Measurements from ENCODE around the gene ARSA.
A peak's percentile ranks its signal among the peaks of the same experiment; 100 is the strongest.
"Not testable (repeated sequence)": the region's sequence is repeated elsewhere in the genome, so short reads cannot be mapped to it uniquely, and the experiment has no call there.

The ARSA gene

DNA sequence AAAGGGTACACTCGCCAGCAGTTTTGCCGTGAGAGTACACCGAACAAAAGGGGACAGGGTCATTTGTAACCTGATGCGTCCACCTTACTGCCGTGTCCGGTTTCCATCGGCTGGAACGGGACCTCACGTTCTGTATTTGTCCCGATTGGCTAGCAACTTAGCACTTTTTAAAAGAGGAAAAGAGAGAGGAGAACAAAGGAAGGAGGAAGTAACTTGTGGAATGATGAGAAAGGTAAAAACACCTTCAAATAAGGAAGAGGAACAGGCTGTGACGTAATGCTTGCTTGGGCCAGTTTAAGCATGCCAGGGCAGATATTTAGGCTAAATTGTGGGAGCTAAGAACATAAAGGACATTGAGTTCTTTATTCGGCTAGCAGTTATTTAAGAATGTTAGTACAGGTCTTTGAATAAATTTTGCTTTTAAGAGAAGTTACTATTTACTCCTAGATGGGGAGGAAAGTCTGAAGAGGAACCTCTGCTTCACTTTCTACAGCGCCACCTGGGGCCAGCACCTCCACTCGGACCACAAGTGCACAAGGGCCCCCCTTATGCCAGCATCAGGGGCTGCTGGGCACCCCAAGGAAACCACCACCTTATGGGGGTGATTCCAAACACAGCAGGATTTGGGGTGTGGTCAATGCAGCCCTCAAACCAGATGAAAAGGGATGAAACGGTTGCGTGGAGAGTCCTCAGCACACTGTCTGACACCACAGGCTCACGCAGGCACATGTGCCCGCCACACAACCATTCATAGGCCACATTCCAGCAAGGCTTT lies 5.8 kb downstream of the ARSA start:
- Mint-ChIP-seq H3K9me3 (no peaks in the 10 kb centered on the region), H3K4me3 (peak overlapping the region; percentile 92), H3K36me3 (peaks cover 2% of the 10 kb centered on the region), H3K27me3 (no peaks in the 10 kb centered on the region), H3K27ac (peak overlapping the region; percentile 98), H3K4me1 (peaks cover 24% of the 10 kb centered on the region)
- ATAC-seq (ENCODE audit: low read depth) = no peak
- peak in 1 of 2 donors; percentile 32 for DNase-seq (ENCODE audit: low spot score in 2 of 2)

DNA sequence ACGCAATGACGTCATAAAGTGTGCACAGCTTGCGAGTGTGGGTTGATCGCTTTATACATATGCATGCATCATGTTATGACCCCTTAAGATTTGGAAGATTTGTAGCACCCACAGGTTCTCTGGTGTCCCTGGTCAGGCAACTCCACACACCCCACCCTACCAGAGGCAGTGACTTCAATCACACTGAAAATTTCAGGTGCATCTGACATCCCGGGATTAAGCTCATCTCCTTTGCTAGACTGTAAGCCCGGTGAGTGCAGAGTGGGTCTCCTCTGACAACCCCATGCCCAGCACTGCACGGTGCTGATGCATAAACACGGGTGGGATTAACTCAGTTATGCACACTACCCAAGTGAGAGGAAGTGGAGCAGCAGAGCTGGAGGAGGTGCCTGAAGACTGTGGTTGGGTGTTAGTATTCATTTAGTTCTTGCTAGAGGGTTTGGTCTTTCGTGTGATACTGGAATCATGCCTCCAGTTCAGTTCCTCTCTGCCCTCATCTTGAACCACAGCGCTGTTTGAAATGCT lies 6.5 kb downstream of the ARSA start:
- DNase-seq (ENCODE audit: low spot score in 2 of 2) (peak; percentile 41 to 51), ATAC-seq (ENCODE audit: low read depth) (peak; percentile 42)
- Mint-ChIP-seq H3K27ac (peak overlapping the region; percentile 98), H3K27me3 (no peaks in the 10 kb centered on the region), H3K4me3 (peak overlapping the region; percentile 92), H3K9me3 (no peaks in the 10 kb centered on the region), H3K4me1 (peaks cover 20% of the 10 kb centered on the region), H3K36me3 (no peaks in the 10 kb centered on the region)

DNA sequence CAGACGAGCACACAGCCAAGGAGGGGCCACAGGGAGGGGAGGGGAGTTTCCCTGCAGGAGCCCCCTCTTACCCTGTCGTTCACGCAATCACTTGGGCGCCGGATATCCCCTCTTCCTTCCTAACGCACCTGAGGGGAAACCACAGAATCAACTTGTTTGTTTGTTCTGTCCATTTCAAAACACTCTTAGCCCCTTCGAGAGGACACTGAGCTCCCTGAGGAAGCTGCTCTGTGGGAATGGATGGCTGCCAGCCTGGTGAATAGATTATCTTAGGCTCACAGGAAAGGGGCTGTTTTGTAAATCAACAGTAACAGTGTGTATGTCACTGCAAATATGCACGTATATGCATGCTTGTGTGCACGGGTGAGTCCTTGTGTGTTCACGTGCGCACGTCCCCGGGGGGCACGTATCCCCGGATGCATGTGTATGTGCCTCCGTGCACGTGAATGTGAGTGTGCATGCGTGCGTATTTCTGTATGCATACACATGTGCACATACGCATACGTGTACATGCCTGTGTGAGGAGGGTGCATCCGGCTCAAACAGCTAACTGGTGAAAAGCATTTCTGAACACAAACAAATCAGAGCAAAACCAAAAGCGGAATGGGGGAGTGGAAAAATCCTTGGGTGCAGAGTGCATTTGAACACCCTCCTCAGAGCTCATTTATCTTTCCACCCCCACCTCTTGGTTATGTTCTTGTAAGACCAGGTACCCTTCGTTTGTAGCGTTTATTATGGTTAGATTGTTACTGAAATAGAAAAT lies 7.2 kb downstream of the ARSA start:
- no peaks in the 10 kb centered on the region for H3K27me3 Mint-ChIP-seq
- H3K27ac Mint-ChIP-seq = peak overlapping the region; percentile 98
- DNase-seq (ENCODE audit: low spot score in 2 of 2) (peak; percentile 71 to 87), ATAC-seq (ENCODE audit: low read depth) (peak; percentile 69)
- peaks cover 20% of the 10 kb centered on the region for H3K4me1 Mint-ChIP-seq
- H3K4me3 Mint-ChIP-seq = peak overlapping the region; percentile 92
- H3K36me3 Mint-ChIP-seq = no peaks in the 10 kb centered on the region
- H3K9me3 Mint-ChIP-seq = no peaks in the 10 kb centered on the region

DNA sequence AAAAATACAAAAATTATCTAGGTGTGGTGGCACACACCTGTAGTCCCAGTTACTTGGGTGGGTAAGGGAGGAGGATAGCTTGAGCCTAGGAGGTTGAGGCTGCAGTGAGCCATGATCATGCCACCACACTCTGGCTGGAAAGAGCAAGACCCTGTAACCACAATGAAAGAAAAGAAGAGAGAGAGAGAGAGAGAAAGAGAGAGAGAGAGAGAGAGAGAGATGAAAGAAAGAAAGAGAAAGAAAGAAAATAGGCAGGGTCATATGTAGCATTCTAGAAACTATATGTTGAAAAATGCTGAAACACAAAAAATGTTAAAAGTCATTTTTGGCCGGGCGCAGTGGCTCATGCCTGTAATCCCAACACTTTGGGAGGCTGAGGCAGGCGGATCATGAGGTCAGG lies 13.7 kb downstream of the ARSA start:
- H3K9me3 Mint-ChIP-seq; H3K36me3 Mint-ChIP-seq; H3K4me1 Mint-ChIP-seq; ATAC-seq (ENCODE audit: low read depth); DNase-seq (ENCODE audit: low spot score in 2 of 2); H3K4me3 Mint-ChIP-seq: not testable (repeated sequence)
- H3K27me3 Mint-ChIP-seq = peaks cover 16% of the 10 kb centered on the region
- H3K27ac Mint-ChIP-seq = peak overlapping the region; percentile 58

DNA sequence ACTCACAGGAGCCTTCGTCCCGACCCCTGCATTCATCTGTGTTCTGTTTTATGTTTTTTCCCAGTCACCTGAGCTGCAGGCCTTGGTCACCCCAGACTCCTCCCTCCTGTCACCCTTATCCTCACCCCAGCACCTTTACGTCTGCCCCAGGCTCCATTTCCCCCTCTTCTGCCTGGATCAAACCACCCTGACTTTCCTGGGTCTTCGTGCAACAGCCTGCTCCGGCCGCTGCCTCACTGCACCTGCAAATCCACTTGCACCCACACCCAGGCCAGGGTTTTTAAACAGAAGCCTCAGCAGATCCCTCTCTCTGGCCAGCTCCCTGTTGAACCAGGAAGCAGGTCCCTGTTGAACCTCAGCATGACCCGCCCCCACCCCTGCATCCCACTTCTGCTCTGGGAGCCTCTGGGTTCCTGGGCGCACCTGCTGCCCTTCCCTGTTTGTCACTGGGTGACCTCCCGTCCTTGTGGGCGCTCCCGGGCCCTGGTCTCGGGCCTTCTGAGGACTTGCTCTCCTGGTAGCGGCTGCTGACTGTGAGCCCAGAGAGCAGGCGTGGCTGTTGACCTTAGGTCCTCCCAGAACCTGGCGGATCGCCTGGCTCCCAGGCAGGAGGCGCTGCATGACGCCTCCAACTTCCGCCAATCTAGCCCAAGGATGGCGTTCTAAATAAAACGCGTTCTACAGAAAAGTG lies 14.5 kb downstream of the ARSA start:
- no peak overlapping the region for H3K4me3 Mint-ChIP-seq
- ATAC-seq (ENCODE audit: low read depth) (no peak), DNase-seq (ENCODE audit: low spot score in 2 of 2) (no peak)
- peaks cover 3% of the 10 kb centered on the region for H3K36me3 Mint-ChIP-seq
- H3K9me3 Mint-ChIP-seq = peaks cover 2% of the 10 kb centered on the region
- peaks cover 2% of the 10 kb centered on the region for H3K4me1 Mint-ChIP-seq
- peaks cover 22% of the 10 kb centered on the region for H3K27me3 Mint-ChIP-seq
- no peak overlapping the region for H3K27ac Mint-ChIP-seq

DNA sequence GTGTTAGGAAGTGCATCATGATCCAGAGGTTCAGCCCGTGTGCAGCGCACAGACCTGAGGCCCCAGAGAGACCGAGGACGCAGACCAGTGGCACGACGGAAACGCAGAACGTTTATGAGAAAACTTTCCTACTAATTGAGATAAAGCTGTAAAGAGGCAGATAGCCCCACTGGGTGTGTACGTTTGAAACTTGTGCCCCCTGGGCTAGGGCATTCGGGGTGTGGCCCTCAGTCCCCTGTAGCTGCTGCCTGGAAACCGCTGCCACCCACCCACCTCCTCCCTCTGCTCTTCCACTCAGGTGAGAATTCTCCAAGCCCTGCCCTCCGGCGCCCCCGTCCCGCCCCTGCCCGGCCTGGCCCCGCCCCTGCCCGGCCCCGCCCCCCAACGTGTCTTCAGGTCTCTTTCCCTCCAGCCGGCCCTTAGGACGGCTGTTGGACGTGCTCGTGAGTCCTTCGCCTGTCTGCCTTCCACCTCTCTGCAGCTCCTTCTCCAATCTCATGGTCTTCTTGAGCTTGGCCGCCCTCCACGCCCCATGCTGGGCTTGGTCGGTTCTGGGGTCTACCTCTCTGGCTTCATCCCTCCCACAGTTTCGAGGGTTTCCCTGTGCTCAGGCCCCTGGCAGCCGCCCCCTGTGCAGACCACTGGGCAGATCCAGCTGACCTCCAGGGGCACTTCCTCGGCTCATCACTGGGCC lies 15.3 kb downstream of the ARSA start:
- Mint-ChIP-seq H3K36me3 (peaks cover 3% of the 10 kb centered on the region), H3K9me3 (peaks cover 2% of the 10 kb centered on the region), H3K27me3 (peaks cover 25% of the 10 kb centered on the region), H3K27ac (no peak overlapping the region), H3K4me1 (peaks cover 2% of the 10 kb centered on the region), H3K4me3 (no peak overlapping the region)
- ATAC-seq (ENCODE audit: low read depth) = peak; percentile 41
- DNase-seq (ENCODE audit: low spot score in 2 of 2) = no peak

DNA sequence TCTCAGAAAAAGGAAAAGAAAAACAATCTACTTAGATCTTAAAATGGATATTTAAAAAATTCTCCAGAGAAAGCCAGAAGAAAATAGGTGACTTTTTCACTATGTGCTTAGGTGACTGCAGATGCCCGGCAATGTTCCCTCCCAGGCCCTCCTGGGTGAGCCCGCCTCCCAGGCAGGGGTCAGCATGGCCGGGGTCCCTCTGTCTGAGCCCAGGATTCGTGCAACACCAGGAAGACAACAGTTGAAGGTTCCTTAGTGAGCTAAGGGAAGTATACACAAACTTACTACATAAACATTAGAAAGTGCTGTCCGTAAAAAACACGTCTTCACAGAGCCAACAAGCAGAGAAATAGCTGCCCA lies 15.8 kb downstream of the ARSA start:
- H3K4me3 Mint-ChIP-seq = no peak overlapping the region
- ATAC-seq (ENCODE audit: low read depth) = no peak
- H3K27ac Mint-ChIP-seq = no peak overlapping the region
- H3K36me3 Mint-ChIP-seq = peaks cover 4% of the 10 kb centered on the region
- peaks cover 2% of the 10 kb centered on the region for H3K9me3 Mint-ChIP-seq
- H3K27me3 Mint-ChIP-seq = peaks cover 31% of the 10 kb centered on the region
- peaks cover 2% of the 10 kb centered on the region for H3K4me1 Mint-ChIP-seq
- DNase-seq (ENCODE audit: low spot score in 2 of 2) = no peak

DNA sequence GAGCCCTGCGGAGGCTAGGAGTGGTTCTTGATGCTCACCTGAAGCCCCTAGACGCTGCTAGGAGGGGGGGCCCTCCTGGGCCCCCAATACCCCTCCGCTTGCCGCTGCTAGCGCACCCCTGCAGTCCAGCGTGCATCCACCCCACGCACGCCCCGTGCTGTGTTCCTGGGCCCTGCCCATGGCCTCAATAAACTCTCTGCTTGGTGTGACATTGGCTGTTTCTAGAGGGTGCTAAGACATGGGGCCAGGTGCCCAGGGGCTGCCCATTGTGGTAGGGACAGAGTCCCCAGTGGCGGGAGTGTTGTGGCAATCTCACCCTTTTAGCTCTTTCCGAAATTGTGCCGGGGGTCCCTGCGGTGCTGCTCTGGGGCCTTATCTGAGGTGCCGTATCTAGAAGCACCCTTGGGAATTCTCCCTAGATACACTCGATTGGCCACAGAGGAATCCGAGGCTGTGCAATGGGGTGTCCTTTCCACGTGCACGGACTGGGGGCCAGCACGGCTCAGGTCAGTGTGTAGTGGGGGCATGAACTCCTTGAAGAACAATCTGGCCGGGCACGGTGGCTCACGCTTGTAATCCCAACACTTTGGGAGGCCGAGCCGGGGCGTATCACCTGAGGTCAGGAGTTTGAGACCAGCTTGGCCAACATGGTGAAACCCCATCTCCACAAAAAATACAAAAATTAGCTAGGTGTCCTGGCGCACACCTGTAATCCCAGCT lies 16.5 kb downstream of the ARSA start:
- peaks cover 4% of the 10 kb centered on the region for H3K36me3 Mint-ChIP-seq
- H3K9me3 Mint-ChIP-seq = peaks cover 2% of the 10 kb centered on the region
- ATAC-seq (ENCODE audit: low read depth) (no peak), DNase-seq (ENCODE audit: low spot score in 2 of 2) (no peak)
- peaks cover 2% of the 10 kb centered on the region for H3K4me1 Mint-ChIP-seq
- no peak overlapping the region for H3K4me3 Mint-ChIP-seq
- H3K27me3 Mint-ChIP-seq = peaks cover 33% of the 10 kb centered on the region
- H3K27ac Mint-ChIP-seq = no peak overlapping the region

DNA sequence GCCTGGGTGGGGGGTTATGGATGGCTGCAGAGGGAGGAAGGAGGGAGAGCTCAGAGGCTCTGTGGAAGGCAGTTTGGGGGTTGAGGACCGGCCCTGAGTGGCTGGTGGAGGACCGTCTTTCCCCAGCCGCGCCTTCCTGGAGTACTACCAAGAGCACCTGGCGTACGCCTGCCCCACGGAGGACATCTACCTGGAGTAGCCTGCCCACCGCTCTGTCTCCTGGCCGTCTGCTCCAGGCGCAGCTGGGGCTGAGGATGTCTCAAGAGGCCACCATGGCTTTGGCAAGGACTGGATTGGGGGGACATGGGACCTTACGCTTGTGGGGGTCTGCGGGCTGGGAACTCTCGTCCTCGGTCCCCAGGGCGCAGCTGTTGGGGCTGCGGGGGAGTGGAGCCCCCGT lies 17.4 kb downstream of the ARSA start:
- Mint-ChIP-seq H3K9me3 (peaks cover 2% of the 10 kb centered on the region), H3K36me3 (peaks cover 4% of the 10 kb centered on the region), H3K4me3 (no peak overlapping the region), H3K27me3 (peaks cover 40% of the 10 kb centered on the region), H3K27ac (no peak overlapping the region), H3K4me1 (peaks cover 2% of the 10 kb centered on the region)
- ATAC-seq (ENCODE audit: low read depth) = no peak
- DNase-seq (ENCODE audit: low spot score in 2 of 2) = no peak

DNA sequence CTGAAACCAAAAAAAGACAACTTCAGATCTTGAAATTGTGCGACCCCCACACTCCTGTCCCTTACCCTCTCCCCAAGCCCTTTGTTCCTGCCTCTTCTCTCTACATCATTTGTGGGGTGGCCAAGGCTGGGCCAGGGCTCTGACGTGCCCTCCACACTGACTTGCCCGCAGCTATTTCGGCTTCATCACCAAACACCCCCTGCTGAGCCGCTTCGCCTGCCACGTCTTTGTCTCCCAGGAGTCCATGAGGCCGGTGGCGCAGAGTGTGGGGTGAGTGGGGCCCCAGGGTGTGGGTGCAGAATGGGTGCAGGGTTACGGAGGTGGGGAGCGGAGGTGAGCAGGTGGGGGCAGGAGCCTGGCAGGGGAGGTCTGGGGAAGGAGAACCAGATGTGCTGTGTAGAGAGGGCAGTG lies 17.9 kb downstream of the ARSA start:
- peaks cover 4% of the 10 kb centered on the region for H3K36me3 Mint-ChIP-seq
- H3K27ac Mint-ChIP-seq = no peak overlapping the region
- DNase-seq (ENCODE audit: low spot score in 2 of 2) (no peak), ATAC-seq (ENCODE audit: low read depth) (no peak)
- H3K4me3 Mint-ChIP-seq = no peak overlapping the region
- H3K27me3 Mint-ChIP-seq = peaks cover 41% of the 10 kb centered on the region
- peaks cover 2% of the 10 kb centered on the region for H3K9me3 Mint-ChIP-seq
- H3K4me1 Mint-ChIP-seq = peaks cover 2% of the 10 kb centered on the region

DNA sequence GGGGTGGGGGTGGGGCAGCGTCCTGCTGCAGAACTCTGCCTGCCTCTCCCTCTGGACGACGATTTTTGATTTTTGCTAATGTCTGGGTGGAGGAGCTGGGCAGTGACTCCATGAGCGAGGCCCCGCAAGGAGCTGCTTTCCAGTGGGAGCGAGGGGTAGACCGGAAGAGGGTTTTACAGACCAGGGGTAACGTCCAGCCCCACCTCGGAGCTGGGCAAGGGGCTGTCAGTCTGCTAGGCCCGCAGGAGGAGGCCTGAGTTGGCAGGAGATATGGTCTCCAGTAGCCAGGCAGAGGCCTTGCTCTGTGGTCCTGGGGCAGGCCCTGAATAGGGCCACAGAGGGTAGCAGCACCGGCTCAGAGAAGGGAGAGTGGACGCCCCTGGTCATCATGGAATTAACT lies 18.4 kb downstream of the ARSA start:
- peaks cover 2% of the 10 kb centered on the region for H3K9me3 Mint-ChIP-seq
- H3K4me3 Mint-ChIP-seq = no peak overlapping the region
- H3K36me3 Mint-ChIP-seq = peaks cover 4% of the 10 kb centered on the region
- ATAC-seq (ENCODE audit: low read depth) = no peak
- H3K27ac Mint-ChIP-seq = no peak overlapping the region
- H3K27me3 Mint-ChIP-seq = peaks cover 41% of the 10 kb centered on the region
- DNase-seq (ENCODE audit: low spot score in 2 of 2) = no peak
- peaks cover 2% of the 10 kb centered on the region for H3K4me1 Mint-ChIP-seq

DNA sequence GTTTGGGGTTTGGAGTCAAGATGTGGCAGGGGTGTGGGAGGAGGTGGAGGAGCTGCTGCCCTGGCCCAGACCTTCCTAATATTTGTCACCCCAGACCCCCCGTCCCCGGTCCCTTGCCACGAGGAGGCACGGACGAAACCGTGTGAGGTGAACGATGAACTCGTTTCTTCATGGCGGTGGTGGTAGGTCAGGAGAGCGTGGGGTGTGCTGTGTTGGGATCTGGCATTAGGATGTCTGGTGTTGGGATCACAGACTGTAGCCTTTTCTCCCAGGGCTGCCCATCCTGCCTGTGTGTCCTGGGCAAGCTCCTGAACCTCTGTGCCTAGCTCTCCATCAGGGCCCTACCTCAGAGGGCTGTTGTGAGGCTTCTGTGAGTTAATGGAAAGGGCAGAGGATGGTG lies 19.0 kb downstream of the ARSA start:
- H3K27ac Mint-ChIP-seq = no peak overlapping the region
- H3K27me3 Mint-ChIP-seq = peaks cover 39% of the 10 kb centered on the region
- DNase-seq (ENCODE audit: low spot score in 2 of 2) (no peak), ATAC-seq (ENCODE audit: low read depth) (no peak)
- H3K9me3 Mint-ChIP-seq = no peaks in the 10 kb centered on the region
- peaks cover 2% of the 10 kb centered on the region for H3K36me3 Mint-ChIP-seq
- H3K4me1 Mint-ChIP-seq = no peaks in the 10 kb centered on the region
- no peak overlapping the region for H3K4me3 Mint-ChIP-seq
